SKM-1 treated with dmso at 0.1 percent for 144 hours (cell line): Measurements from ENCODE around the gene DIP2C.

ENCODE experiments used
- DNase-seq: peaks from one replicate; lab custom pipeline; 2025; ENCODE audit not compliant: unreplicated experiment; lab: John Stamatoyannopoulos, UW

The DIP2C gene

GRCh38 chr10:290026-290725 lies 399.3 kb downstream of the DIP2C start:
- no peak for DNase-seq

GRCh38 chr10:289581-289980 lies 399.9 kb downstream of the DIP2C start:
- DNase-seq: no peak

- no peak for DNase-seq
Measured at GRCh38 chr10:288316-289200, 400.9 kb downstream of the DIP2C start.

- no peak for DNase-seq
Measured at GRCh38 chr10:287814-288213, 401.7 kb downstream of the DIP2C start.

- no peak for DNase-seq
Measured at GRCh38 chr10:287026-287709, 402.3 kb downstream of the DIP2C start.

- DNase-seq: no peak
Measured at GRCh38 chr10:285216-285615, 404.3 kb downstream of the DIP2C start.

- no peak for DNase-seq
Measured at GRCh38 chr10:283916-284356, 405.5 kb downstream of the DIP2C start.

GRCh38 chr10:283140-283479 lies 406.4 kb downstream of the DIP2C start:
- DNase-seq: no peak

- DNase-seq: peak; percentile 12
Measured at GRCh38 chr10:282294-283139, 407.0 kb downstream of the DIP2C start.

- no peak for DNase-seq
Measured at GRCh38 chr10:279655-280054, 409.8 kb downstream of the DIP2C start.

- DNase-seq: no peak
Measured at GRCh38 chr10:279232-279631, 410.2 kb downstream of the DIP2C start.

GRCh38 chr10:278707-279106 lies 410.8 kb downstream of the DIP2C start:
- no peak for DNase-seq

- no peak for DNase-seq
Measured at GRCh38 chr10:277963-278362, 411.5 kb downstream of the DIP2C start.

- DNase-seq: no peak
Measured at GRCh38 chr10:275680-276079, 413.8 kb downstream of the DIP2C start.

GRCh38 chr10:274866-275265 lies 414.6 kb downstream of the DIP2C start:
- DNase-seq: no peak

GRCh38 chr10:273088-273487 lies 416.4 kb downstream of the DIP2C start:
- no peak for DNase-seq

GRCh38 chr10:271722-272121 lies 417.7 kb downstream of the DIP2C start:
- DNase-seq: no peak

- no peak for DNase-seq
Measured at GRCh38 chr10:271201-271600, 418.3 kb downstream of the DIP2C start.

- DNase-seq: no peak
Measured at GRCh38 chr10:269440-270074, 419.9 kb downstream of the DIP2C start.

GRCh38 chr10:267705-268104 lies 421.8 kb downstream of the DIP2C start:
- DNase-seq: no peak
